CD8-positive, alpha-beta memory T cell (primary cell): Measurements from ENCODE around the gene LCMT2. TPM values are rescaled to one million over a fixed set of nuclear protein-coding genes. Genes with fewer than 3 reads are reported as not detected.

ENCODE experiments used
- CTCF ChIA-PET: fragments of 350-600 bp; sonication (Branson Sonifier 250); formaldehyde crosslinking; loops from one replicate; lab custom pipeline; 2021; ENCODE audit warnings: antibody characterized with exemption; lab: Charles Lee
- POLR2A ChIA-PET: fragments of 350-600 bp; sonication (Branson Sonifier 250); formaldehyde crosslinking; loops from one replicate; lab custom pipeline; 2021; ENCODE audit warnings: antibody characterized with exemption; lab: Charles Lee
- DNase-seq, 5 donors: peaks; one replicate each; pipeline versions ENCODE4 v3.0.0 to v3.0.0-alpha.2; 2020 to 2022; ENCODE audit warnings: mixed read lengths in 1 of 5
- H3K27ac ChIP-seq: one replicate; pipeline ENCODE4 v1.7.0; 2013; ENCODE audit warnings: low read depth, mild to moderate bottlenecking, low read length, moderate library complexity
- H3K27me3 ChIP-seq: 2 replicates; pipeline ENCODE4 v1.7.0; 2013; ENCODE audit warnings: low read length, mild to moderate bottlenecking; ENCODE audit not compliant: insufficient read depth, poor library complexity, severe bottlenecking
- H3K36me3 ChIP-seq: 2 replicates; pipeline ENCODE4 v1.7.0; 2013; ENCODE audit warnings: mild to moderate bottlenecking, low read length, moderate library complexity; ENCODE audit not compliant: insufficient read depth
- H3K4me1 ChIP-seq: 2 replicates; pipeline ENCODE4 v1.7.0; 2013; ENCODE audit warnings: mild to moderate bottlenecking, low read length, moderate library complexity; ENCODE audit not compliant: insufficient read depth
- H3K4me3 ChIP-seq: 2 replicates; pipeline ENCODE4 v1.7.0; 2013; ENCODE audit warnings: mild to moderate bottlenecking, low read length
- H3K9me3 ChIP-seq: 2 replicates; pipeline ENCODE4 v1.7.0; 2013; ENCODE audit warnings: mild to moderate bottlenecking, low read length
- H3K27ac Mint-ChIP-seq, 8 donors: one replicate each; pipeline ENCODE4 v1.8.0; 2020 to 2021; ENCODE audit warnings: mixed read lengths in 8 of 8, mild to moderate bottlenecking in 6 of 8, inconsistent platforms in 3 of 8, moderate library complexity in 3 of 8
- H3K27me3 Mint-ChIP-seq, 2 donors: one replicate each; pipeline ENCODE4 v1.8.0; 2020 to 2021; ENCODE audit warnings: mixed read lengths in 2 of 2, mild to moderate bottlenecking in 1 of 2, moderate library complexity in 1 of 2
- H3K36me3 Mint-ChIP-seq, 3 donors: one replicate each; pipeline ENCODE4 v1.8.0; 2020 to 2021; ENCODE audit warnings: mixed read lengths in 3 of 3, inconsistent platforms in 1 of 3, mild to moderate bottlenecking in 1 of 3
- H3K4me1 Mint-ChIP-seq, 3 donors: one replicate each; pipeline ENCODE4 v1.8.0; 2020 to 2021; ENCODE audit warnings: mixed read lengths in 3 of 3, inconsistent platforms in 1 of 3, mild to moderate bottlenecking in 1 of 3
- H3K4me3 Mint-ChIP-seq, 7 donors: one replicate each; pipeline ENCODE4 v1.8.0; 2020 to 2021; ENCODE audit warnings: mixed read lengths in 7 of 7, mild to moderate bottlenecking in 6 of 7, moderate library complexity in 4 of 7, inconsistent platforms in 2 of 7
- H3K9me3 Mint-ChIP-seq, 5 donors: one replicate each; pipeline ENCODE4 v1.8.0; 2020 to 2022; ENCODE audit warnings: mixed read lengths in 5 of 5, mild to moderate bottlenecking in 3 of 5, moderate library complexity in 2 of 5, inconsistent platforms in 1 of 5
- polyA plus RNA-seq: library from polyadenylated mRNA; unstranded; fragments of 300-500 nt; fragmentation: Illumina TruSeq; gene quantifications from one replicate; pipeline ENCODE4 v1.2.3, GENCODE V29; 2021
- total RNA-seq, 2 experiments: library from RNA; stranded (reverse); gene quantifications; one replicate each; pipeline ENCODE4 v1.2.3, GENCODE V29; 2021

LCMT2 gene
- total and polyA plus RNA-seq, 3 experiments from 2014 or later = 4.4 to 16.5 (median 14.9) TPM

DNA sequence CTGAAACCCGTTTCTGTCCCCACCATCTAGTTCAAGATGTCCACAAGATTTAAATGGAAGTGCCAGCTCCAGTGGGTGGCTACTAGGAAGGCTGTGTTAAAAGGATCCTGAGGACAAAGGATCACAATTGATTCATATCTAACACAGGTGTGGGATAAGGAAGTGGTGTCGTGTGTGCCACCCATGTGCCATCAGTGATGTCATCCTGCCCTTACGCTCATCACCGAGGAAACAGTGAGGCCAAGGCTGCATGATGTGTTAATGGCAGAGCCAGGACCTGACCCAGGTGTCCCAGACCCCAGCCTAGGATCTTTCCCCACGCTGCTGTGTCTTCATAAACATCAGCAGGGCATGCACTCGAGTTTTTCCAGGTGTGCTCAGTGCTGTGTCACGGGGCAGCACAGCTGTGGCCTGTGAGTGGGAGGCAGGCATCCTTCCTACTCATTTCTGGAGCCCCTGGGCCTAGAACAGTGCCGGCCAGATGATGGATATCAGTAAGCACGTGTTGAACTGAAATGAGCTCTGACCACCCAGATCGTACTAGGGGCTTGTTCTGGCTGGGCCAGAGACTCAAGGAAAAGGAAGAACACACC, 53.0 kb downstream of the LCMT2 start:
- Histone ChIP-seq H3K27ac (no peak overlapping the region), H3K4me1 (no peaks in the 10 kb centered on the region), H3K4me3 (no peak overlapping the region), H3K36me3 (no peaks in the 10 kb centered on the region), H3K9me3 (no peaks in the 10 kb centered on the region), H3K27me3 (no peaks in the 10 kb centered on the region)
- Mint-ChIP-seq H3K27ac (no peak overlapping the region), H3K4me1 (no peaks in the 10 kb centered on the region), H3K36me3 (peaks cover 0 to 1% (median 0%) of the 10 kb centered on the region in 3 donors), H3K9me3 (peaks cover 0 to 1% (median under 1%) of the 10 kb centered on the region in 5 donors), H3K27me3 (peaks cover 12 to 29% of the 10 kb centered on the region in 2 donors), H3K4me3 (no peak overlapping the region)
- ChIA-PET CTCF (interaction anchor here (1.0 to 2.5 kb wide), 2 partner anchors 9 to 52 kb away, joined by 4 to 15 read pairs; no protein-coding TSS in a partner anchor), POLR2A (no interaction called here)
- DNase-seq = no peak

DNA sequence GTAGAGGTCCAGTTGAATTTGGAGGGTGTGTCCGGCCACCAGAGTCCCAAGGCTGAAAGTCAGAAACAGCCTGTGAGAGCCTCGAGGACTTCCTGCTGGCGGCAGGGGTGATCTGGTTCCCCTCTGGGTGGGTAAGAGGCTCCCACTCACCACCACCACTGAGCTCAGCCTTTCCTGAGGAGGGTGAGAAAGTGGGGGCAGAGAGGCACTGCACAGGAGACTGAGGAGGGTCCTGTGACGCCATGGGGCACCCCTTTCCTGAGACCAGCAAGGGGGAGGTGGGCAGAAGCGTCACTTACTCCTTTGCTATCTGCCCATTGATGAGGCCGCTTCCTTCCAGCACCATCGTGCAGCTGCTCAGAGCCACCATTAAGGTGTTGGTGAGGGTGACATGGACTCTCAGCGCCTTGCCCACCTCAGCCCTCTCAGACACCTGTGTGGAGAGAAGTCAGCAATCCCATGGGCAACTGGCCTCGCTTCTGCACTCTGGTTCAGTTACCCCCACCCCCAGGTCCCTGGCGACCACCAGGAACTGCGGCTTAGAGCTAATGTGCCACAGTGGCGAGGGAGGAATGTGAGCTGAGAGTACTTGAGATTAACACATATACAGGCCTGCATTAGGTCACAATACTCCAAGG, 53.7 kb downstream of the LCMT2 start:
- DNase-seq = no peak
- H3K9me3 ChIP-seq = no peaks in the 10 kb centered on the region
- peaks cover 1 to 7% (median 4%) of the 10 kb centered on the region in 5 donors for H3K9me3 Mint-ChIP-seq
- no peaks in the 10 kb centered on the region for H3K27me3 ChIP-seq
- H3K4me3 ChIP-seq = no peak overlapping the region
- no peak overlapping the region for H3K4me3 Mint-ChIP-seq
- ChIA-PET CTCF (interaction anchor here (1.0 to 2.5 kb wide), 2 partner anchors 9 to 51 kb away, joined by 4 to 15 read pairs; no protein-coding TSS in a partner anchor), POLR2A (no interaction called here)
- no peak overlapping the region for H3K27ac ChIP-seq
- peaks cover 16 to 35% of the 10 kb centered on the region in 2 donors for H3K27me3 Mint-ChIP-seq
- H3K36me3 ChIP-seq = no peaks in the 10 kb centered on the region
- peaks cover 0 to 7% (median 0%) of the 10 kb centered on the region in 3 donors for H3K36me3 Mint-ChIP-seq
- no peaks in the 10 kb centered on the region for H3K4me1 Mint-ChIP-seq
- no peaks in the 10 kb centered on the region for H3K4me1 ChIP-seq
- no peak overlapping the region for H3K27ac Mint-ChIP-seq

DNA sequence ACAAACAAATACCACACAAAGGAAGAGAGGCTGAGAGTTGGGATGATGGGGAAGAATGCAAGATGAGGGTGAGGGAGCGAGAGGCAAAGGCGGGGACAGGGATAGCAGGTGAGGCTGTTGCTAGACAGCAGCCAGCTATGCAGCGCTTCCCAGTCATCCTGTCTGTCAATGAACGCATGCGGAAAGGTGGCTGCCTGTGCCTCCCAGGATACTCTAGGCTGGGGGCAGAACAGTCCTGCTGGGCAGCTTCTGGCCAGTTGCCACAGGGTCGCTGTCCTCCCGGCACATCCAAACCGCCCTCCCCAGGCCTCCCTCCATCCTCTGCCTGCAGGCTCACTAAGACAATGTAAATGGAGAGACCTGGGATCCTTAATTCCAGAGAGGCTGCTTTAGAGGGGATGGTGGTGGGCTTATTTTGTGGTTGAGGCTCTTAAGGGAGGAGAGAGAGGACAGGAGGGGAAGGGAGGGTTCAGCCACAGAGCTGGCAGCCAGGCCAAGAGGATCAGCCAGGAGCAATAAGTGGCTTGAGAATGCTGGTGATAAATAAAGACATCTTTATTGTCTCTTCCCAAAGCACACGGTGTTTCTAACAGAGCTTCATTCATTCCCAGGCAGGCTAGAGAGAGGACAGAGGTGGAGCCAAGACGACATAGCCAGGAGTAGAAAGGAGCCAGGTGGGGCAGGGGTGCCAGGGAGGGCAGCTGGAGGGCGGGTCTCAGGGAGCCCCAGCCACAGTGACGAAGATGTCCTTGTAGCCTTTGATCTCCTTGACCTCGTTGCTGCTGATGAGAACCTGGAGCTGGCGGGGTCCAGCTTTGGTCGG, 54.4 kb downstream of the LCMT2 start:
- Mint-ChIP-seq H3K9me3 (peaks cover 1 to 7% (median 4%) of the 10 kb centered on the region in 5 donors), H3K27me3 (peaks cover 16 to 39% of the 10 kb centered on the region in 2 donors), H3K27ac (peak overlapping the region in 1 of 8 donors; percentile 84), H3K4me1 (peaks cover 0 to 3% (median under 1%) of the 10 kb centered on the region in 3 donors), H3K4me3 (no peak overlapping the region), H3K36me3 (peaks cover 0 to 8% (median 0%) of the 10 kb centered on the region in 3 donors)
- Histone ChIP-seq H3K9me3 (no peaks in the 10 kb centered on the region), H3K4me3 (no peak overlapping the region), H3K27me3 (no peaks in the 10 kb centered on the region), H3K36me3 (no peaks in the 10 kb centered on the region), H3K4me1 (no peaks in the 10 kb centered on the region), H3K27ac (no peak overlapping the region)
- POLR2A ChIA-PET = no interaction called here
- CTCF ChIA-PET = interaction anchor here (1.0 to 2.5 kb wide), 2 partner anchors 10 to 50 kb away, joined by 4 to 15 read pairs; no protein-coding TSS in a partner anchor
- no peak for DNase-seq

DNA sequence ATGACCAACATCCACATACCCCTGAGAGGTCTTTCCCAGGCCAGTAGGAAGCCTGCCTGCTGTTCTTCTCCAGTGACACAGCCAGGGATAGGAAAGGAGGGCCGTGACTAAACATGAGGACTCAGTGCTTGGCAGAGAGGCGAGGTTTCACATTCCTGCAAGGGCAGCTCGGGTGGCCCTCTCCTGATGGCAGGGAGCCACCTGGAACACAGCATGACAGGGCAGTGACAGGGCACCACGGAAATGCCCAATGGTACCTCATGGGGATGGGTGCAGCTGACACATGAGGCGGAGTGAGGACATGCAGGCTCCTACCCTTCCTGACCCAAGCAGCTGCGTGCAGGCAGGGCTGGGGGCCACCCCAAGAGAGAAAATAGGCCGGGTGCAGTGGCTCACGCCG, 56.2 kb downstream of the LCMT2 start:
- CTCF ChIA-PET = interaction anchor here (2.3 kb wide), 1 partner anchor 12 kb away, joined by 10 read pairs; no protein-coding TSS in a partner anchor
- peaks cover 1 to 7% (median 4%) of the 10 kb centered on the region in 5 donors for H3K9me3 Mint-ChIP-seq

More for the DNA sequence above, 56.2 kb downstream of the LCMT2 start:
- POLR2A ChIA-PET = no interaction called here
- H3K36me3 ChIP-seq = no peaks in the 10 kb centered on the region
- H3K4me3 ChIP-seq = no peak overlapping the region
- peaks cover 5 to 9% (median 7%) of the 10 kb centered on the region in 3 donors for H3K4me1 Mint-ChIP-seq
- DNase-seq = no peak
- no peak overlapping the region for H3K27ac Mint-ChIP-seq
- peaks cover 19 to 46% of the 10 kb centered on the region in 2 donors for H3K27me3 Mint-ChIP-seq
- H3K27ac ChIP-seq = no peak overlapping the region
- H3K9me3 ChIP-seq = no peaks in the 10 kb centered on the region
- H3K4me3 Mint-ChIP-seq = no peak overlapping the region
- H3K27me3 ChIP-seq = no peaks in the 10 kb centered on the region
- peaks cover 0 to 8% (median 0%) of the 10 kb centered on the region in 3 donors for H3K36me3 Mint-ChIP-seq
- no peaks in the 10 kb centered on the region for H3K4me1 ChIP-seq

Other genes with a start within 250 kb of the LCMT2 start
- 10 to 100 TPM; 28.6 to 29.7 TPM for gene UBR1, start 224.5 kb downstream of the LCMT2 start, total RNA-seq
- gene UBR1, start 224.5 kb downstream of the LCMT2 start, polyA plus RNA-seq = 15.4 TPM
- gene TMEM62, start 197.0 kb downstream of the LCMT2 start, total RNA-seq = 10 to 100 TPM; 13.2 to 18.1 TPM
- gene TMEM62, start 197.0 kb downstream of the LCMT2 start, polyA plus RNA-seq = 11.2 TPM
- gene CCNDBP1, start 145.2 kb downstream of the LCMT2 start, total RNA-seq = 10 to 100 TPM; 61.8 to 63.2 TPM
- gene CCNDBP1, start 145.2 kb downstream of the LCMT2 start, polyA plus RNA-seq = 204 TPM
- gene EPB42, start 109.6 kb downstream of the LCMT2 start, total RNA-seq = not detected
- gene EPB42, start 109.6 kb downstream of the LCMT2 start, polyA plus RNA-seq = not detected
- under 1 TPM in 1 of 2 experiments, not detected in 1; 0.18 TPM for gene TGM5, start 63.6 kb downstream of the LCMT2 start, total RNA-seq
- not detected for gene TGM5, start 63.6 kb downstream of the LCMT2 start, polyA plus RNA-seq
- gene TGM7, start 28.3 kb downstream of the LCMT2 start, total RNA-seq = not detected
- not detected for gene TGM7, start 28.3 kb downstream of the LCMT2 start, polyA plus RNA-seq
- gene ZSCAN29, start 40.5 kb upstream of the LCMT2 start, total RNA-seq = 10 to 100 TPM; 25.3 to 26.6 TPM
- gene ZSCAN29, start 40.5 kb upstream of the LCMT2 start, polyA plus RNA-seq = 7.5 TPM
- 10 to 100 TPM; 39.1 to 44.0 TPM for gene TUBGCP4, start 40.5 kb upstream of the LCMT2 start, total RNA-seq
- gene TUBGCP4, start 40.5 kb upstream of the LCMT2 start, polyA plus RNA-seq = 11.3 TPM
- 10 to 100 TPM; 28.7 to 29.1 TPM for gene TP53BP1, start 162.6 kb upstream of the LCMT2 start, total RNA-seq
- gene TP53BP1, start 162.6 kb upstream of the LCMT2 start, polyA plus RNA-seq = 8.2 TPM
- gene MAP1A, start 187.0 kb upstream of the LCMT2 start, total RNA-seq = under 1 TPM; 0.75 to 0.92 TPM
- gene MAP1A, start 187.0 kb upstream of the LCMT2 start, polyA plus RNA-seq = 0.09 TPM